HepG2 (cell line): ENCODE measurements around the gene MAST1. TPM values are rescaled to one million over a fixed set of nuclear protein-coding genes. Genes with fewer than 3 reads are reported as not detected.

Source experiments
- ARHGAP35 ChIP-seq: sonication (generic); formaldehyde crosslinking; IDR thresholded peaks from 2 replicates; pipeline ENCODE4 v1.9.0; 2022; ENCODE audit warnings: mild to moderate bottlenecking, inconsistent platforms, moderate library complexity, missing genetic modification reagents, borderline replicate concordance
- CEBPB ChIP-seq: IDR thresholded peaks from 2 replicates; pipeline ENCODE4 v1.6.1; 2011; ENCODE audit warnings: low read depth, low read length, improper control_type of control experiment, borderline replicate concordance
- DRAP1 ChIP-seq: IDR thresholded peaks from 2 replicates; pipeline ENCODE4 v1.6.1; 2016; ENCODE audit warnings: missing genetic modification reagents, missing compliant biosample characterization
- GABPA ChIP-seq, 2 experiments: IDR thresholded peaks; 2 replicates each; pipeline ENCODE4 v1.6.1; 2011 to 2016; ENCODE audit warnings: low read depth in 2 of 2, low read length in 1 of 2, missing biosample characterization in 1 of 2, missing genetic modification characterization in 1 of 2
- GABPB1 ChIP-seq: IDR thresholded peaks from 2 replicates; pipeline ENCODE4 v1.6.1; 2016; ENCODE audit warnings: mild to moderate bottlenecking, missing genetic modification reagents, moderate library complexity, missing compliant biosample characterization
- GATAD1 ChIP-seq: IDR thresholded peaks from 2 replicates; pipeline ENCODE4 v1.6.1; 2016; ENCODE audit warnings: missing genetic modification reagents, missing compliant biosample characterization
- HMG20A ChIP-seq: IDR thresholded peaks from 2 replicates; pipeline ENCODE4 v1.6.1; 2016; ENCODE audit warnings: borderline replicate concordance
- KDM3A ChIP-seq: IDR thresholded peaks from 2 replicates; pipeline ENCODE4 v1.6.1; 2018; ENCODE audit warnings: low read depth, missing compliant biosample characterization
- POLR2A ChIP-seq, 2 experiments: IDR thresholded peaks; 2 replicates each; pipeline ENCODE4 v1.6.1; 2011; ENCODE audit warnings: low read depth in 2 of 2, low read length in 2 of 2, mild to moderate bottlenecking in 1 of 2, moderate library complexity in 1 of 2; ENCODE audit not compliant: insufficient read depth in 1 of 2
- RARA ChIP-seq: IDR thresholded peaks from 2 replicates; pipeline ENCODE4 v1.6.1; 2016; ENCODE audit warnings: missing genetic modification reagents, missing compliant biosample characterization
- REST ChIP-seq, 2 experiments: IDR thresholded peaks; 2 replicates each; pipeline ENCODE4 v1.6.1; 2011 to 2012; ENCODE audit warnings: low read length in 2 of 2, borderline replicate concordance in 1 of 2, low read depth in 1 of 2, mild to moderate bottlenecking in 1 of 2, moderate library complexity in 1 of 2
- SALL1 ChIP-seq: sonication (generic); formaldehyde crosslinking; IDR thresholded peaks from 2 replicates; pipeline ENCODE4 v1.8.0; 2022; ENCODE audit warnings: mild to moderate bottlenecking, missing genetic modification reagents
- ZBTB38 ChIP-seq: sonication (generic); formaldehyde crosslinking; IDR thresholded peaks from 2 replicates; pipeline ENCODE4 v1.5.1; 2020; ENCODE audit warnings: mild to moderate bottlenecking, missing genetic modification reagents
- ZNF580 ChIP-seq: IDR thresholded peaks from 2 replicates; pipeline ENCODE4 v1.6.1; 2016; ENCODE audit warnings: low read depth, borderline replicate concordance
- ZNF614 ChIP-seq: IDR thresholded peaks from 2 replicates; pipeline ENCODE4 v1.6.1; 2018; ENCODE audit warnings: missing biosample characterization, missing genetic modification reagents, inconsistent platforms, borderline replicate concordance
- ZNF687 ChIP-seq: sonication (generic); formaldehyde crosslinking; IDR thresholded peaks from 2 replicates; pipeline ENCODE4 v1.5.1; 2020; ENCODE audit warnings: mild to moderate bottlenecking, missing genetic modification reagents, moderate library complexity
- polyA plus RNA-seq, 8 experiments: library from polyadenylated mRNA; depleted of rRNA in 3 of 8; stranded (reverse) in 7 of 8; unstranded in 1 of 8; fragments of >200 nt; fragmentation: Illumina TruSeq in 4 of 8; extraction: Trizol in 4 of 8; gene quantifications; 2 replicates each; pipeline versions ENCODE4 v1.2.1 to v1.2.3, GENCODE V29; 2011 to 2016; ENCODE audit warnings: low read depth in 4 of 8, missing spikeins in 1 of 8, mixed read lengths in 1 of 8; ENCODE audit not compliant: insufficient read depth in 1 of 8
- total RNA-seq, 5 experiments: library from RNA; depleted of rRNA; stranded (reverse); fragments of >200 nt; fragmentation: Illumina TruSeq; extraction: Trizol; gene quantifications; 2 replicates each; pipeline ENCODE4 v1.2.3, GENCODE V29; 2016; ENCODE audit warnings: low read depth in 1 of 5

Gene MAST1
- total and polyA plus RNA-seq, 2 of the 13 experiments (the other 11 are each of a cell fraction or from before 2014, with no cell fraction given) = 0.73 to 4.7 TPM

GRCh38 chr19:12796146-12797071 lies 41.9 kb upstream of the MAST1 start (continued):
- TF ChIP-seq GABPB1 (CRISPR knock-in tag) = peak; percentile 32; the same call in 1 of the 2 replicates
- no peak for TF ChIP-seq CEBPB
- TF ChIP-seq ZNF614 (CRISPR knock-in tag) = peak; percentile 22; the same call in 1 of the 2 replicates
- peak; percentile 77 for TF ChIP-seq ZNF580 (CRISPR knock-in tag)
- TF ChIP-seq POLR2A (IDR thresholded peaks at IDR 0.05; ENCODE audit: insufficient read depth in 1 of 2, low read depth in 2 of 2, low read length in 2 of 2) = 0 out of 4 replicates have a peak, but pooled peaks have one; percentile 22 to 48
- no peak for TF ChIP-seq GABPA (IDR thresholded peaks at IDR 0.05; ENCODE audit: low read depth, low read length)
- TF ChIP-seq GABPA (CRISPR knock-in tag; IDR thresholded peaks at IDR 0.05; ENCODE audit: low read depth) = peak; percentile 18; the same call in 1 of the 2 replicates
- TF ChIP-seq DRAP1 (CRISPR knock-in tag) = 0 out of 2 replicates have a peak, but pooled peaks have one; percentile 34
- peak; percentile 68 for TF ChIP-seq ZBTB38 (CRISPR knock-in tag)
- peak; percentile 12; the same call in 1 of the 2 replicates for TF ChIP-seq RARA (CRISPR knock-in tag)
- 0 out of 2 replicates have a peak, but pooled peaks have one; percentile 29 for TF ChIP-seq ARHGAP35 (CRISPR knock-in tag)
- TF ChIP-seq ZNF687 = peak; percentile 48; the same call in 1 of the 2 replicates
- TF ChIP-seq GATAD1 = peak; percentile 52
- no peak for TF ChIP-seq REST (IDR thresholded peaks at IDR 0.05; ENCODE audit: borderline replicate concordance in 1 of 2, low read depth in 1 of 2, low read length in 2 of 2)
- TF ChIP-seq KDM3A (CRISPR knock-in tag) = peak; percentile 88; the same call in 1 of the 2 replicates
- no peak for TF ChIP-seq HMG20A
- TF ChIP-seq SALL1 (CRISPR knock-in tag) = 0 out of 2 replicates have a peak, but pooled peaks have one; percentile 11
